Activated naive CD4-positive, alpha-beta T cell (primary cell): Measurements from ENCODE around the gene LMNTD2.
A peak's percentile ranks its signal among the peaks of the same experiment; 100 is the strongest.

ENCODE experiments used
- DNase-seq, 4 experiments: peaks; one replicate each; lab custom pipeline; 2025; lab: John Stamatoyannopoulos, UW

The LMNTD2 gene

GRCh38 chr11:551596-551995 lies 8.9 kb downstream of the LMNTD2 start:
- no peak for DNase-seq

GRCh38 chr11:551131-551530 lies 9.4 kb downstream of the LMNTD2 start:
- DNase-seq, result no peak

- no peak for DNase-seq
These were observed 9.8 kb downstream of the LMNTD2 start for GRCh38 chr11:550746-551085.

GRCh38 chr11:550021-550745 lies 10.4 kb downstream of the LMNTD2 start:
- no peak for DNase-seq

DNA sequence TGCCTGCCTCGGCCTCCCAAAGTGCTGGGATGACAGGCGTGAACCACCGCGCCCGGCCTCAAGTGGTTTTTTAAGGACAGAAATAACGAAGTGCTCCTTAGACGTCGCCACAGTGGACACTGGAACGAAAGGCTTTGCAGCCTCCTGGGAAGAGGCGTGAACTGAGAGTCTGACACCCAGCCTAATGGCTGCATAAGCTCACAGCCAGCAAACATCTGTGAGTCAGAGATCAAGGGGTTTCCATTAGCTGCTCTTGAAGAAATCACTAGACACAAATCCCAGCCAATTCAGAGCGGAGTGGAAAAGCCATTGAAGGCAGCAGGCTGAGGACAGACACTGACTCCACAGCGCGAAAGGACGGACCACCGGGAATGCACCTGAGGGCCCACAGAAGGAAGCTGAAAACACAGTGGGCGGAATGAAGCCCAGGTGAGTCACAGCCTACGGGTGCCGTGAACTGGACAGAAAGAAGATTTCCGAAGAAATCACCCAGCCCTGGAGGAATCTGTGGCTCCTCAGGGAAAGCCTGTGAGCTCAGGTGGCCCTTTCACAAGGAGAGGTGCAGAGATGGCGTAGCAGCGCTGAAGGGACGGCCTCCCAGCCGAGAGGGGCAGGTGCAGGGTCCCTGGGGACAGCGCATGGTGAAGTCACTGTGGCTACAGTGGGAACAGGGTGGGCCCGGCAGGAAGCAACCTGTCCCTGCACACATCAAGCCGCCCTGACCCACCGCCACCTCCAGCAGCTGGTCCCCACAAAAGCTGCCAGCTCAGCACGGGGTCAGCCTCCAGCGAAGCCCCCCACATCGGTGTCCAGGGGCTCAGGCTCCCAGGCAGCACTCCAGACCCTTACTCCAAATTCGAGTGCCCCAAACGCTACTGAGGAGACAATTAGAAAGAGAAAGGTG lies 11.6 kb downstream of the LMNTD2 start:
- DNase-seq, result no peak

DNA sequence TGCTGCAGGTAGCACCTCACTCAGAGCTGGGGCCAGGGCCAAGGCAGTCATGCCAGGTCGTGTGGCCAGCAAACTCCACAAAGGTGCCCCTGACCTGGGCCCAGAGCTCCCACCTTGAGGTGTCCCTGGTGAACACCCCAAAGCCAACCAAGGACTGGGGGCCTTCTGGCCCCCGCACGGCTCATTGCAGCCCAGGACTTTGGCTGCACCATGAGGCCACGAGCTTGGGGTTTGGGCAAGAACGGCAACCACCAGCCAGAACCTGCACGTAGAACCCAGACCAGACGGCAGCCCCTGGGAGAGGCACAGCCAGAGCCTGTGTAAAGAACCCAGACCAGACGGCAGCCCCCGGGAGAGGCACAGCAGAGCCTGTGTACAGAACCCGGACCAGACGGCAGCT lies 15.4 kb downstream of the LMNTD2 start:
- no peak for DNase-seq

DNA sequence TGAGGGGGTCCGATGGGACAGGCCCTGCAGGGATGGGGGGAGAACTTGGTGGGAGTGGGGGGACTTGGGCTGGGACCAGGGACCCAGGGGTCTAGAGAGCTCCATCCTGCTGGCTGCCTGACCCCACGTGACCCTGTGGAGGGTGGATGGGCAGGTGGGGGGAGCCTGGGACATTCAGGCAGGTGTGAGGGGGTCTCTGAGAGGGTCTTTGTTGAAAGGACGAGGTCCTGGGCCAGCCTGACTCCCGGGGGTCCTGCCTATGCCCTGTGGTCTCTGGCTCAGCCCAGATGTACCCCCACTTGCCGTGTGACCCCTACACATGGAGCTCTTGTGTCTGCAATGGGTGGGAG lies 15.7 kb downstream of the LMNTD2 start:
- no peak for DNase-seq

DNA sequence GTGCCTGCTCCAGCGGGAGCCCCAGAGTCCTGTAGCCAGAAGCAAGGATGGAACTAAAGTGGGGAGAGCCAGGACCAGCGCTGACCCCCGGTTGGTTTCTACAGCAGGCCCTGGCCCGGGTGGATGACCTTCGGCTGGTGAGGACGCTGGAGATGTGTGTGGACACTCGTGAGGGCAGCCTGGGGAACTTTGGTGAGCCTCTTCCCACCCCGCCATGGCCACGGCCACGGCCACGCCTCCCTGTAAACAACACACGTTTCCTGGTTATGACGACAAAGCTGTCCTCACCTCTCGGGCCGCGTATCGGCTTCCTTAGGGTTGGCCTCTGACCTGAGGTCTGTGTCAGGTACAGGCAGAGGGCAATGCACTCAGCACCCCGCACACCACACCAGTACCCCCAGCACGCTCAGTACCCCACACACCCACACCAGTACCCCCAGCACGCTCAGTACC lies 19.1 kb downstream of the LMNTD2 start:
- DNase-seq, result no peak

DNA sequence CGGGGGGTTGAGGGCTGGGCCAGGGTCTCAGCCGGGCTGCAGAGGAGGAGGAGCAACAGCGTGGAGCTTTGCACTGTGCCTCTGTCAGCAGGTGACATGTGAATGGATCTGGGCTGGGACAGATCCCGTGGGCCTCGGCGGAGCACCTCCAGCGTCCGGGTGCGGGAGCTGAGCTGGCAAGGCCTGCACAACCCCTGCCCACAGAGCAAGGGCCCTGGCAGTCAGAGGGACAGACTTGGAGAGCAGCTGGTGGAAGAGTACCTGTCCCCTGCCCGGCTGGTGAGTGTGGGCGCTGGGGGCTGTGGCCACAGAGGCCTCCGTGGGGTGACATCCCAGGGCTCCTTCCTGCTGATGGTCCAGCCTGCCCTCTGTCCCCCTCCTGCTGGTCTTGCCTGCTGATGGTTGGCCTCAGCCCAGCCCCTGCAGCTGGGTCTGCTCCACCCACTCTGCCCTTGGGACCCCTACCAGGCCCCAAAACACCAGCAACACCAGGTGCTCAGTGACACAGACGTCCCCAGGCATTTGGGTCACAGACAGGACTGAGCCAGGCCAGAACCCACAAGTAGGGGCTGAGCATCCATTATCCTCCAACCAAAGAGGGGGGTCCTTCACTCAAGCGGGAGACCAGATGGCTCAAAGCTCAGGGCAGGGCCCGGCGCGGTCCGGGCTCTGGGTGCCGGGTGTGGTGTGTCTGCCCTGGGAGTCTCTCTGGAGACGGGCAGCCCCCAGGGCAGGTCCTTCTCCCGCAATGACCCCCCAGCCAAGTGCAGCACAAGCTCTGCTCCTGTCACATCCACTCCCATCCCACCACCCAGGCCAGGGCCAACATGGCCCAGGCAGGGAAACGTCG lies 19.7 kb downstream of the LMNTD2 start:
- no peak for DNase-seq

GRCh38 chr11:539971-540481 lies 20.5 kb downstream of the LMNTD2 start:
- DNase-seq, result no peak

DNA sequence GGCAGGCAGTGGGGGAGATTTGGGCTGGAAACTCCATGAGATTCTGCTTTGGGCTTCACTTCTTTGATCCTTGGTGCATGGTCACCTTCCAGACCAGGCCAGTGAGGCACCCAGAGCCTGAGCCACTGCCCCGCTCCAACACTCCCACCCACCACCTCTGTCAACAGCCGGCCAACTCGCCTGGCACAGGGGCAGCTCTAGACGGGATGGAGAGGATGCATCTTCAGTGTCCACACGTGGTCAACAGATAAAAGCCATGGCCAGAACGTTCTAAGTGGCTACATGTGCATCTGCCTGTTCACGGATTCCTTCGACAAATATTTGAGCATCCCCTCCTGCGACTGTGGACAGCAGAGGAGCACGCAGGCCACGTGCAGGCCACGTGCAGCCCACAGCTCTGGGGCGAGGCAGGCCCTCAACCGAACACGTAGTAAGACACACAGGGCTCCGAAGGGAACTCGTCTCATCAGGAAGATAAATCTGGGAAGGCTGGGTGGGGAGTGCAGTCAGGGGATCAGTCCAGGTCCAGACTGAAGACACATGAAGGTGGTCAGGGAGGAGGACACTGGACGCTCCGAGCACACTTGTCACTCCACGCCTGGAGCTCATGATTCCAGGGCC lies 22.0 kb downstream of the LMNTD2 start:
- no peak for DNase-seq

- no peak for DNase-seq
These were observed 22.7 kb downstream of the LMNTD2 start for GRCh38 chr11:537622-538430.

- DNase-seq, result peak; percentile 59 to 78 (median 74)
These were observed 23.5 kb downstream of the LMNTD2 start, which contains the start of gene LRRC56 for GRCh38 chr11:536841-537621. Gene LRRC56, plus strand, starts transcription at chr11:537527. Its CDS starts 3,158 bp downstream, at chr11:540685.

- DNase-seq, result peak; percentile 83 to 97 (median 90)
These were observed 24.8 kb downstream of the LMNTD2 start, which contains the start of gene HRAS for GRCh38 chr11:535519-536454. Gene HRAS, minus strand, starts transcription at chr11:535576.

GRCh38 chr11:535210-535518 lies 25.4 kb downstream of the LMNTD2 start:
- DNase-seq, result no peak

GRCh38 chr11:534396-535209 lies 25.9 kb downstream of the LMNTD2 start:
- no peak for DNase-seq

DNA sequence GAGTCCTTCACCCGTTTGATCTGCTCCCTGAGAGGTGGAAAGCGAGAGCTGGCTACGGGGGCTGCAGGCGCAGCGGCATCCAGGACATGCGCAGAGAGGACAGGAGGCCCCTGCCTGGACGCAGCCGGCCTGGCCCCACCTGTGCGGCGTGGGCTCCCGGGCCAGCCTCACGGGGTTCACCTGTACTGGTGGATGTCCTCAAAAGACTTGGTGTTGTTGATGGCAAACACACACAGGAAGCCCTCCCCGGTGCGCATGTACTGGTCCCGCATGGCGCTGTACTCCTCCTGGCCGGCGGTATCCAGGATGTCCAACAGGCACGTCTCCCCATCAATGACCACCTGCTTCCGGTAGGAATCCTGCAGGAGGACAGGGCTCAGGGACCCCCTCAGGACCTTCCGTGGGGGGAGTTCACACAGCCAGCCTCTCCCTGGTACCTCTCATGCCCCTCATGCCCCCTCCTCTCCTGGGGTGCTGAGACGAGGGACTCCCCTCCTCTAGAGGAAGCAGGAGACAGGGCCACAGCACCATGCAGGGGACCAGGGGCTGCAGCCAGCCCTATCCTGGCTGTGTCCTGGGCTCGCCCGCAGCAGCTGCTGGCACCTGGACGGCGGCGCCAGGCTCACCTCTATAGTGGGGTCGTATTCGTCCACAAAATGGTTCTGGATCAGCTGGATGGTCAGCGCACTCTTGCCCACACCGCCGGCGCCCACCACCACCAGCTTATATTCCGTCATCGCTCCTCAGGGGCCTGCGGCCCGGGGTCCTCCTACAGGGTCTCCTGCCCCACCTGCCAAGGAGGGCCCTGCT lies 26.7 kb downstream of the LMNTD2 start:
- DNase-seq, result no peak
